GM12873 (cell line): Measurements from ENCODE around the gene TGFB2.

Experiments
- TF ChIP-seq, protein P1 (sequence below): IDR thresholded peaks from 2 replicates; pipeline ENCODE4 v1.5.1; 2012; ENCODE audit warnings: low read depth, mild to moderate bottlenecking, moderate library complexity, low read length, control low read depth; ENCODE audit not compliant: insufficient read depth; ENCODE audit errors: missing control alignments

Gene TGFB2

DNA sequence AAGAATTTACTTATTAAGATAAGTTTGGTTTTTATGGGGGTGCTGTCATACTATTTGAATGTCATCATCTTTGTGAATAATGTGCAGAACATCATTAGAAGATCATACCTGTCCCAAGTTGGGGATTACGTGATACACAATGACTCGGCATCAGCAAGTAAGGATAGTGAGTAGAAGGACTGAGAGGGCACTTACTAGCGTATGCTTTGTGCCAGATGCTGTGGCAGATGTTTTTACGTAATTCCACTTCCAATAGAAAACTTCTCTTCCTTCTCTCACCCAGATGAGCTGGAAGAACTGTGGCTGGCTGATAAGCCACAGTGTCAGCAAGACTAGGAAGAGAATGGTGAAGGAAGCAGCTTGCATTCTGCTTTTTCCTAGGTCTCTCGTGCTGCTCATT lies 28.1 kb upstream of the TGFB2 start:
- TF ChIP-seq, protein P1, sequence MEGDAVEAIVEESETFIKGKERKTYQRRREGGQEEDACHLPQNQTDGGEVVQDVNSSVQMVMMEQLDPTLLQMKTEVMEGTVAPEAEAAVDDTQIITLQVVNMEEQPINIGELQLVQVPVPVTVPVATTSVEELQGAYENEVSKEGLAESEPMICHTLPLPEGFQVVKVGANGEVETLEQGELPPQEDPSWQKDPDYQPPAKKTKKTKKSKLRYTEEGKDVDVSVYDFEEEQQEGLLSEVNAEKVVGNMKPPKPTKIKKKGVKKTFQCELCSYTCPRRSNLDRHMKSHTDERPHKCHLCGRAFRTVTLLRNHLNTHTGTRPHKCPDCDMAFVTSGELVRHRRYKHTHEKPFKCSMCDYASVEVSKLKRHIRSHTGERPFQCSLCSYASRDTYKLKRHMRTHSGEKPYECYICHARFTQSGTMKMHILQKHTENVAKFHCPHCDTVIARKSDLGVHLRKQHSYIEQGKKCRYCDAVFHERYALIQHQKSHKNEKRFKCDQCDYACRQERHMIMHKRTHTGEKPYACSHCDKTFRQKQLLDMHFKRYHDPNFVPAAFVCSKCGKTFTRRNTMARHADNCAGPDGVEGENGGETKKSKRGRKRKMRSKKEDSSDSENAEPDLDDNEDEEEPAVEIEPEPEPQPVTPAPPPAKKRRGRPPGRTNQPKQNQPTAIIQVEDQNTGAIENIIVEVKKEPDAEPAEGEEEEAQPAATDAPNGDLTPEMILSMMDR, result no peak

DNA sequence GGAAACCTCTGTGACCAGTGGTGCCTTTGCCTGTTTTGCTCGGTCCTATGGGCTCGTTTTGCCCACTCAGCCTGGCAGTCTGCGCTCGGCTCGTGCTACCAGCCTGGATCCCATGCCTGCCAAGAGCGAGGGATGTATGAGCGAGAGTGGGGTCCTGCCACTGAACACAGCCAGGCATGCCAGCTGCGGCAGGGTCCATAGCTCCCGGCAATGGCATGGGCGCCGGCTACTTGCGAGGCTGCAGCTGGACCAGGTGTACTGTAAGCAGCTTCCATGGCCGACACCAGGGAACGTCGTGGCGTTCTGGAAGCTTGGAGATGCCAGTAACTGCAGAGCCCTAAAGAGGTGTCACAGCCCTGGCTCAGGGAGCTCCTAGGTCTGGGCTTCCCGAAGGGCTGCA lies 22.4 kb upstream of the TGFB2 start:
- TF ChIP-seq, protein P1, result no peak

DNA sequence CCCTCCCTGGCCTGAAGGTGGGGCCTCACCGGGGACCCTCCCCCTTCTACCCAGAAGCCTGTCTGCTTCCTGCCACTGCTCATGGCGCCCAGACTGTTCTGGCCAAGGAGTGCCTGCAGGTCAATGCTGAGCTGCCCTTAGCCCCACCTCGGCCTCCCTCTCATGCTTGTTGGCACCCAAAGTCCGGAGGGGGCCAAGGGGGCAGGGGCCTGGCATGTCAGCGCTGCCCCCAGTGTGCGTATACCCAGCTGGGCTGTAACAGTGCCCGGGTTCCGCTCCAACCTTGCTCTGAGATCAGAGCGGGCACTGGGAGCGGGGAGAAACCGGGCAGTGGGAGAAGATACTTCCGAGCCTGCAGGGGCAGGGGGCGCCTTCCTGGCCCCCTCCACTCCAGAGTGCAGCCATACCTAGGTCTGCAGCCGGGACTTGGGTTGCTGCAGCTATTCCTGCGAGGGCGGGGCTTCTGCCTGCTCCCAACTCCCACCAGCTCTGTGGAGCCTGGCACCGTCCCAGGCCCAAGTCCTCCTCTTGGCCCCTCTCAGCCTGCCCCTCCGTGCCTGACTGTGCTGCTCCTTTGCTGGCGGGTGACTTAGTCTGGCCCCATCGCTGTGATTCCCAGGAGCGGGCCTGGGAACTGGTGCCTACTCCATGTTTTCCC lies 21.4 kb upstream of the TGFB2 start:
- TF ChIP-seq, protein P1, result no peak

DNA sequence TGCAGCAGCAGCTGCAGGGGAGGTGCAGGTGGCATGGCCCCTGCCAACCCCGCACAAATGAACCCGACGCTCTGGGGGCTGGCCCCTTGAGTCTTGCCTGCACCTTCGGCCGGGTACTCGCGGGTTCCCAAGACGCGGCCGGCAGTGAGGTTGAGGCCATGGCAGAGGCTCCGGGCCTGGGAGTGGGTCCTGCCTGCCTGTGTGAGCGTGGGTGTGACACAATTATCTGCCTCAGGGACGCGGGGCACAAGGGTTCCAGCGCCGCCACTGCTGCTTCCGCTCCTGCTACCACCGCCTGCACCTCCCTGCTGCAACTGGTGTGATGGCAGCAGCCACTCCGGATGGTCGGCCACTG lies 20.9 kb upstream of the TGFB2 start:
- TF ChIP-seq, protein P1, result no peak

DNA sequence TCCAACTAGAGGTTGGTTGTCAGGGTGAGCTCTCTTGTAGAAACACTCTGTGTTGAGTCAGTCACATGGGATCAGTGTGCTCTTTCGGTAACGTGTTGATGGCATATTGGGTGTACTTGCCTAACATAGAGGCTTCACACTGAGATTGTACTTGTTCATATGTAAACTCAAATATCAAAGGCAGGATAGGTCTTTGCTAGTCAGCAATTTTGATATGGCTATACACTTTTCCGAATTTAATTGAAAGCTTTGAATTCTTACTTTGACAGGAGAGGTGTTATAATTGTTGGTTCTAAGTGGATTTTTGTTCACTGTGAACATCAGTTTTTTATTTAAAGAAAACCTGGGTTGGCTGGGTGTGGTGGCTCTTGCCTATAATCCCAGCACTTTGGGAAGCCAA lies 16.4 kb upstream of the TGFB2 start:
- TF ChIP-seq, protein P1, result no peak

GRCh38 chr1:218330043-218330623 lies 15.0 kb upstream of the TGFB2 start:
- TF ChIP-seq, protein P1, result peak; percentile 49

DNA sequence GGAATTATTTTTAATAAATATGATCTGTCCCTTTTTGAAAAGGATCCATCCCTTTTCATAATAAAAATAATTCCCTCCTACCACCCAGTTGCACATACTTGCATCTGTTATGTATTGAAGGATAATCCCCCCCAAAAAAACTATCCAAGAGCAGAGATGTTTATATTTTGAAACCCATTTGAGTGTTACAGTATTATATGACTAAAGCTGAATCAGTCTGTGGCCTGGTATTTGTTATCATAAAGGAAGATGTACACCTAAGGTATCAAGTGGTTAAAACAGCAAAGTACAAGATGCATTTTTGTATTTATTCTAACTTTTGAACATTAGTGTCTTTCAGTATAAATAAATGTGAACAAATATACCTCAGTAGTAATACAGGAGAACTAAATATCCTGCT lies 12.7 kb upstream of the TGFB2 start:
- TF ChIP-seq, protein P1, result no peak

GRCh38 chr1:218336328-218336727 lies 8.8 kb upstream of the TGFB2 start:
- TF ChIP-seq, protein P1, result no peak
